ENCODE results near the gene IL34. TPM values are rescaled to one million over a fixed set of nuclear protein-coding genes. Genes with fewer than 3 reads are reported as not detected.

The IL34 gene
- total and polyA plus RNA-seq, 2 experiments from 2014 or later: 4.3 to 6.6 TPM

GRCh38 chr16:70701998-70702397 is 55.6 kb downstream of the IL34 start:
- Mint-ChIP-seq H3K4me3 (no peak overlapping the region), H3K36me3 (ENCODE audit: low read depth) (no peaks in the 10 kb centered on the region; the same call in 2 of the 3 replicates), H3K9me3 (no peaks in the 10 kb centered on the region; the same call in 2 of the 3 replicates), H3K27me3 (ENCODE audit: insufficient read depth, low read depth, poor library complexity) (peaks cover 25% of the 10 kb centered on the region), H3K27ac (0 out of 2 replicates have a peak overlapping the region, but pooled peaks have one; percentile 57), H3K4me1 (peaks cover 27% of the 10 kb centered on the region)
- H3K4me3 ChIP-seq: no peak overlapping the region
- ATAC-seq (no peak), DNase-seq (ENCODE audit: low spot score) (no peak)
- H3K36me3 ChIP-seq (ENCODE audit: insufficient read depth): no peaks in the 10 kb centered on the region
- H3K4me1 ChIP-seq (ENCODE audit: insufficient read depth): 0 out of 2 replicates have a peak, but pooled peaks cover 3% of the 10 kb centered on the region
- no peak overlapping the region for H3K27ac ChIP-seq (ENCODE audit: low read depth)
- H3K79me2 ChIP-seq (replicated peaks; ENCODE audit: insufficient read depth): no peaks in the 10 kb centered on the region
- no peaks in the 10 kb centered on the region for H3K9me2 ChIP-seq (ENCODE audit: insufficient read depth)
- H3K4me2 ChIP-seq: no peak overlapping the region
- TF ChIP-seq, protein P1, sequence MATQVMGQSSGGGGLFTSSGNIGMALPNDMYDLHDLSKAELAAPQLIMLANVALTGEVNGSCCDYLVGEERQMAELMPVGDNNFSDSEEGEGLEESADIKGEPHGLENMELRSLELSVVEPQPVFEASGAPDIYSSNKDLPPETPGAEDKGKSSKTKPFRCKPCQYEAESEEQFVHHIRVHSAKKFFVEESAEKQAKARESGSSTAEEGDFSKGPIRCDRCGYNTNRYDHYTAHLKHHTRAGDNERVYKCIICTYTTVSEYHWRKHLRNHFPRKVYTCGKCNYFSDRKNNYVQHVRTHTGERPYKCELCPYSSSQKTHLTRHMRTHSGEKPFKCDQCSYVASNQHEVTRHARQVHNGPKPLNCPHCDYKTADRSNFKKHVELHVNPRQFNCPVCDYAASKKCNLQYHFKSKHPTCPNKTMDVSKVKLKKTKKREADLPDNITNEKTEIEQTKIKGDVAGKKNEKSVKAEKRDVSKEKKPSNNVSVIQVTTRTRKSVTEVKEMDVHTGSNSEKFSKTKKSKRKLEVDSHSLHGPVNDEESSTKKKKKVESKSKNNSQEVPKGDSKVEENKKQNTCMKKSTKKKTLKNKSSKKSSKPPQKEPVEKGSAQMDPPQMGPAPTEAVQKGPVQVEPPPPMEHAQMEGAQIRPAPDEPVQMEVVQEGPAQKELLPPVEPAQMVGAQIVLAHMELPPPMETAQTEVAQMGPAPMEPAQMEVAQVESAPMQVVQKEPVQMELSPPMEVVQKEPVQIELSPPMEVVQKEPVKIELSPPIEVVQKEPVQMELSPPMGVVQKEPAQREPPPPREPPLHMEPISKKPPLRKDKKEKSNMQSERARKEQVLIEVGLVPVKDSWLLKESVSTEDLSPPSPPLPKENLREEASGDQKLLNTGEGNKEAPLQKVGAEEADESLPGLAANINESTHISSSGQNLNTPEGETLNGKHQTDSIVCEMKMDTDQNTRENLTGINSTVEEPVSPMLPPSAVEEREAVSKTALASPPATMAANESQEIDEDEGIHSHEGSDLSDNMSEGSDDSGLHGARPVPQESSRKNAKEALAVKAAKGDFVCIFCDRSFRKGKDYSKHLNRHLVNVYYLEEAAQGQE (IDR thresholded peaks at IDR 0.05; ENCODE audit: unreplicated experiment): no peak
- TF ChIP-seq CREB1 (CRISPR knock-in tag; IDR thresholded peaks at IDR 0.05; ENCODE audit: low read depth) (no peak), EZH2 (IDR thresholded peaks at IDR 0.05; ENCODE audit: low read depth, unreplicated experiment) (no peak), ETS1 (IDR thresholded peaks at IDR 0.05) (no peak), EZH2phosphoT487 (IDR thresholded peaks at IDR 0.05; ENCODE audit: unreplicated experiment) (no peak), ZNF114 (CRISPR knock-in tag; IDR thresholded peaks at IDR 0.05) (no peak)
- H3K27me3 ChIP-seq (ENCODE audit: insufficient read depth): no peaks in the 10 kb centered on the region
- no peaks in the 10 kb centered on the region for H4K20me1 ChIP-seq (replicated peaks; ENCODE audit: insufficient read depth)
- H3F3A ChIP-seq (replicated peaks; ENCODE audit: low read depth): no peaks in the 10 kb centered on the region
- no peak overlapping the region for H2AFZ ChIP-seq

DNA sequence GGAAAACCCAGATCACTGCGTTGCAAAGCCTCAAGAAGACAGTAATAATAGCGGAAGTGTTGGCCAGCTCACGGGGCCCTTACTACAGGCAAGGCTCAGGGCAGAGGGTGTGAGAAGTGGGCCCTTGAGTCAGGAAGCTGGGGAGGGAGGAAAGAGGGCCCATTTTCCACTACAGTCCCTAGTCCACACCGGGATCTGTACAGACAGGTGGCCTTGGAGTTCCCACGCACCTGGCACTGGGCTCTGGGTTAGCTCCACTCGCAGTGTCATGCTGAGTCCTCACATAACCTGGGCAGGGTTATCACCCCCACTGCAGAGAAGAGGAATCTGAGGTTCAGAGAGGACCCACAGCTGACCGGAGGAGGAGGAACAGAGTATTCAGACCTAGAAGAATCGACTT is 56.3 kb downstream of the IL34 start:
- 0 out of 2 replicates have a peak, but pooled peaks cover 3% of the 10 kb centered on the region for H3K4me1 ChIP-seq (ENCODE audit: insufficient read depth)
- H3K4me3 Mint-ChIP-seq: no peak overlapping the region
- no peaks in the 10 kb centered on the region for H4K20me1 ChIP-seq (replicated peaks; ENCODE audit: insufficient read depth)
- no peaks in the 10 kb centered on the region for H3K79me2 ChIP-seq (replicated peaks; ENCODE audit: insufficient read depth)
- H3K4me3 ChIP-seq: no peak overlapping the region
- H3K9me3 Mint-ChIP-seq: no peaks in the 10 kb centered on the region; the same call in 2 of the 3 replicates
- H3K9me2 ChIP-seq (ENCODE audit: insufficient read depth): no peaks in the 10 kb centered on the region
- H3K27ac ChIP-seq (ENCODE audit: low read depth): no peak overlapping the region
- no peak overlapping the region for H3K4me2 ChIP-seq
- no peaks in the 10 kb centered on the region for H3F3A ChIP-seq (replicated peaks; ENCODE audit: low read depth)
- no peak for DNase-seq (ENCODE audit: low spot score)
- H3K27me3 Mint-ChIP-seq (ENCODE audit: insufficient read depth, low read depth, poor library complexity): peaks cover 26% of the 10 kb centered on the region
- H3K27me3 ChIP-seq (ENCODE audit: insufficient read depth): no peaks in the 10 kb centered on the region
- no peaks in the 10 kb centered on the region; the same call in 2 of the 3 replicates for H3K36me3 Mint-ChIP-seq (ENCODE audit: low read depth)
- no peak overlapping the region for H2AFZ ChIP-seq
- peaks cover 33% of the 10 kb centered on the region for H3K4me1 Mint-ChIP-seq
- H3K27ac Mint-ChIP-seq: no peak overlapping the region
- no peak for ATAC-seq
- no peaks in the 10 kb centered on the region for H3K36me3 ChIP-seq (ENCODE audit: insufficient read depth)
- no peak for TF ChIP-seq POLR2AphosphoS5 (IDR thresholded peaks at IDR 0.05; ENCODE audit: low read depth)
- TF ChIP-seq CTCF (conservative IDR thresholded peaks at IDR 0.05; ENCODE audit: low read depth in 2 of 2): no peak
- TF ChIP-seq ZNF114 (CRISPR knock-in tag; IDR thresholded peaks at IDR 0.05): no peak
- TF ChIP-seq JUNB (IDR thresholded peaks at IDR 0.05; ENCODE audit: unreplicated experiment): no peak
- no peak for TF ChIP-seq ETS1 (IDR thresholded peaks at IDR 0.05)
- no peak for TF ChIP-seq CREB1 (CRISPR knock-in tag; IDR thresholded peaks at IDR 0.05; ENCODE audit: low read depth)

Data from GM23338 (cell line).